ENCODE data around the gene HYKK. TPM values are rescaled to one million over a fixed set of nuclear protein-coding genes. Genes with fewer than 3 reads are reported as not detected.
A peak's percentile ranks its signal among the peaks of the same experiment; 100 is the strongest.

Gene HYKK
- total and polyA plus RNA-seq, 2 of the 13 experiments (the other 11 are each of a cell fraction or from before 2014, with no cell fraction given) = 3.5 to 5.4 TPM

GRCh38 chr15:78540141-78540870 lies 32.9 kb downstream of the HYKK start, which contains the start of gene PSMA4 (continued):
- TF ChIP-seq ZNF274 (CRISPR knock-in tag; IDR thresholded peaks at IDR 0.05) = peak; percentile 83
- no peak for TF ChIP-seq PCBP2 (optimal IDR thresholded peaks at IDR 0.05; ENCODE audit: low read depth, low read length, poor library complexity, severe bottlenecking)
- TF ChIP-seq DNMT1 (CRISPR knock-in tag; IDR thresholded peaks at IDR 0.05) = no peak
- no peak for TF ChIP-seq ZBTB33 (CRISPR knock-in tag; IDR thresholded peaks at IDR 0.05)
- TF ChIP-seq SALL2 (CRISPR knock-in tag; IDR thresholded peaks at IDR 0.05) = 0 out of 2 replicates have a peak, but pooled peaks have one; percentile 33
- TF ChIP-seq HNRNPK (IDR thresholded peaks at IDR 0.05; ENCODE audit: low read depth, low read length, poor library complexity, severe bottlenecking) = no peak
- TF ChIP-seq RAD51 (IDR thresholded peaks at IDR 0.05; ENCODE audit: borderline replicate concordance) = no peak
- no peak for TF ChIP-seq PREB (CRISPR knock-in tag; IDR thresholded peaks at IDR 0.05)
- TF ChIP-seq MAX (IDR thresholded peaks at IDR 0.05) = peak; percentile 82
- TF ChIP-seq ZNF317 (CRISPR knock-in tag; IDR thresholded peaks at IDR 0.05) = no peak
- no peak for TF ChIP-seq THYN1 (CRISPR knock-in tag; IDR thresholded peaks at IDR 0.05; ENCODE audit: borderline replicate concordance, low read depth)
- TF ChIP-seq DMTF1 (CRISPR knock-in tag; IDR thresholded peaks at IDR 0.05) = no peak
- 0 out of 2 replicates have a peak, but pooled peaks have one; percentile 51 for TF ChIP-seq ZXDC (CRISPR knock-in tag; IDR thresholded peaks at IDR 0.05)
- TF ChIP-seq MLLT10 (CRISPR knock-in tag; IDR thresholded peaks at IDR 0.05) = no peak
- TF ChIP-seq MBD4 (IDR thresholded peaks at IDR 0.05; ENCODE audit: borderline replicate concordance, low read length) = no peak
- peak; percentile 50; the same call in 1 of the 2 replicates for TF ChIP-seq MXD4 (CRISPR knock-in tag; IDR thresholded peaks at IDR 0.05)

All from HepG2 (cell line).